ENCODE measurements around the gene SLC22A7. TPM values are rescaled to one million over a fixed set of nuclear protein-coding genes. Genes with fewer than 3 reads are reported as not detected.

Gene SLC22A7, protein sequence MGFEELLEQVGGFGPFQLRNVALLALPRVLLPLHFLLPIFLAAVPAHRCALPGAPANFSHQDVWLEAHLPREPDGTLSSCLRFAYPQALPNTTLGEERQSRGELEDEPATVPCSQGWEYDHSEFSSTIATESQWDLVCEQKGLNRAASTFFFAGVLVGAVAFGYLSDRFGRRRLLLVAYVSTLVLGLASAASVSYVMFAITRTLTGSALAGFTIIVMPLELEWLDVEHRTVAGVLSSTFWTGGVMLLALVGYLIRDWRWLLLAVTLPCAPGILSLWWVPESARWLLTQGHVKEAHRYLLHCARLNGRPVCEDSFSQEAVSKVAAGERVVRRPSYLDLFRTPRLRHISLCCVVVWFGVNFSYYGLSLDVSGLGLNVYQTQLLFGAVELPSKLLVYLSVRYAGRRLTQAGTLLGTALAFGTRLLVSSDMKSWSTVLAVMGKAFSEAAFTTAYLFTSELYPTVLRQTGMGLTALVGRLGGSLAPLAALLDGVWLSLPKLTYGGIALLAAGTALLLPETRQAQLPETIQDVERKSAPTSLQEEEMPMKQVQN
- not detected in 2 replicates for total RNA-seq

GRCh38 chr6:43297644-43298564, at the start of gene SLC22A7:
TSS of gene SLC22A7 (plus strand) at chr6:43298260. CDS start at chr6:43298359, 99 bp downstream.
- no peak for DNase-seq (ENCODE audit: low read depth)

DNA sequence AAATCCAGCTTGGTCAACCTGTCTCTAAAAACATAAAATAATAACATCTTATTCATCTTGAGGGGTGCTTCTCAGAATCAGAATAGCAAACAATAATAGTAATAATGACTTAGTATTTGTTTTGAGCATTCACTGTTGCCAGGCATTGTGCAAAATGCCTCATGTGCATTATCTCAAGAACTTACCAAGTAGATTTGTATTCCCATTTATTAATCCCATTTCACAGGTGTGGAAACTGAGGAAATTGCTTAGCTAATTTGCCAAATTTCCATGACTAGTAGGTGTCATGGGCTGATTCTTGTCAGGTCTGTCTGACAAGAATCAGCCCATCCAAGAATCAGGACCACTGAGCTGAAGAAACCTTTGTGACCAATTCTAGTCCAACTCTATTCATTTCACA, 49.3 kb upstream of the SLC22A7 start:
- no peak for DNase-seq (ENCODE audit: low read depth)

DNA sequence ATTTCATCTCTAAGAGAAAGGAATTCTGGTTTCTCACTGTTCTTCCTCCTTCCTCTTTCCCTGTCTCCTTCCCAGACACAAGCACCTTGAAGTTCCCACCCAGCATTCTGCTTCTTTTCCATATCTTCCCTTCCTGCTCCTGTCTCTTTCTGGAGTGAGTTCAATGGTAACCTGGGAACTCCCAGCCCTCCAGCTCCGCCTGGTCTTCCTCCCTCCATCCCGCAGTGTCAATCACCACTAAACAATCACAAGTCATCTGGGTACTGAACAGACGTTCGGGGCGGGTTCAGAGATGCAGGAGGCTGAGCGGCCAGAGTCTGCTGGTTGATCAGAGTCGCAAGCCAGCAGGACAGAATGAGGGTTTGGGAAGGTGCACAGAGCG, 47.1 kb upstream of the SLC22A7 start:
- no peak for DNase-seq (ENCODE audit: low read depth)

DNA sequence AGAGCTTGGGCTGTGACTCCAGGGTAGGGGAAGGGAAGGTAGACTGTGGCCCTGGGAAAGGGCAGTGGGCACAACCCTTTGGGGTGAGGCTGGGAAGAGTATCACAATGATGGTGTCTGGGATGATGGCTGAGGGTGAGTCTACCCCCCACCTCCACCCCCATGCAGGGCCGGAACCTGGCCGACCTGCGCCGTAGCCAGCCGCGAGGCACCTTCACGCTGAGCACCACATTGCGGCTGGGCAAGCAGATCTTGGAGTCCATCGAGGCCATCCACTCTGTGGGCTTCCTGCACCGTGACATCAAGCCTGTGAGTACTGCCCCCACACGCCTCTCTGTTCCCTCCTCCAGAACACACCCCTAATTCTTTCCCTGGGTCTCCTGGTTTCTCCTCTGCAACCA, 44.7 kb upstream of the SLC22A7 start:
- no peak for DNase-seq (ENCODE audit: low read depth)

- DNase-seq (ENCODE audit: low read depth): no peak
Measured at GRCh38 chr6:43254138-43254817, 43.8 kb upstream of the SLC22A7 start.

DNA sequence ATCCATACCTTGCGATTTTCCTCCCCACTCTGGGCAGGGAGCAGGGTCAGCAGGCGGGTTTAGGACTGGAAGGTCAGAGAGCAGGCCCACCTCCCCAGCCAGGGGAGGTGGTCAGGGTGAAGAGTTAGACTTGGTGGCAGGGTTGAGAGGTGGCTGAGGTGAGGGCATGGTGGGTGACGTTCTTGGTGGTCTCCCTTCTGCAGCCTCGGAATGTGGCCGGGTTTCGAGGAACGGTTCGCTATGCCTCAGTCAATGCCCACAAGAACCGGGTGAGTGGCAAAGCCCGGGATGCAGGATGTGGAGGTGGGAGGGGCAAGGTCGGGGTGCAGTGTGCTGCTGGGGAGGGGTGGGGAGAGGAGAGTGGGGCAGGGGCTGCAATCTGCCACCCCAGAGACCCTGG, 43.2 kb upstream of the SLC22A7 start:
- DNase-seq (ENCODE audit: low read depth): no peak

- no peak for DNase-seq (ENCODE audit: low read depth)
Measured at GRCh38 chr6:43255408-43256054, 42.5 kb upstream of the SLC22A7 start.

DNA sequence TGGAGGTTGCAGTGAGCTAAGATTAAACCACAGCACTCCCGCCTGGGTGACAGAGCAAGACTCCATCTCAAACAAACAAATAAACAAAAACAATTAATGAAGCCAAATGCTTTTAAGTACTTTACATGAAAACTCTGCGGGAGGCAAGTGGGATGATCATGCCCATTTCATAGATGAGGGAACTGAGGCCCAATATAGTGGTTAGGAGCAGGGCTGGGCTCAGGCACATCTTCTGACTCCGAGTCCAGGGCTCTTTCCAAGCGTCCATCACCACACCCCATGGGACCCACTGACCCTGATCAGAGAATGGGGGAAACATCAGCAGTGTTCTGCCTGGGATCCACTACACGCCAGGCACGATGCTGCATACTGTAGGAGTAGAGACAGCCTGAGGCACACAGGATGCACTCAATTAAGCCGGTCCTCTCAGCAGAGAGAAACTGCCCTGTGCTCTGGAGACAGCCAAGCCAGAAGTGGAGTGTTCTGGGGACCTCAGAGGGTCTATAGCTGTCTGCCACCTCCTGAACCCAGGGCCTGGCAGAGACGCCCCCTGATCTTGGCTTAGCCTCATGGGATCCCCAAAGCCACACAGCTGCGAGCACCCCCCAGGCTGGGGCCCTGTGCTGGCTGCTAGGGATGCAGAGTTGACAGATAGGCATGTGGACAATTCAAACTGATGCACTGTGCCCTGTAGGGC, 41.2 kb upstream of the SLC22A7 start:
- DNase-seq (ENCODE audit: low read depth): no peak

DNA sequence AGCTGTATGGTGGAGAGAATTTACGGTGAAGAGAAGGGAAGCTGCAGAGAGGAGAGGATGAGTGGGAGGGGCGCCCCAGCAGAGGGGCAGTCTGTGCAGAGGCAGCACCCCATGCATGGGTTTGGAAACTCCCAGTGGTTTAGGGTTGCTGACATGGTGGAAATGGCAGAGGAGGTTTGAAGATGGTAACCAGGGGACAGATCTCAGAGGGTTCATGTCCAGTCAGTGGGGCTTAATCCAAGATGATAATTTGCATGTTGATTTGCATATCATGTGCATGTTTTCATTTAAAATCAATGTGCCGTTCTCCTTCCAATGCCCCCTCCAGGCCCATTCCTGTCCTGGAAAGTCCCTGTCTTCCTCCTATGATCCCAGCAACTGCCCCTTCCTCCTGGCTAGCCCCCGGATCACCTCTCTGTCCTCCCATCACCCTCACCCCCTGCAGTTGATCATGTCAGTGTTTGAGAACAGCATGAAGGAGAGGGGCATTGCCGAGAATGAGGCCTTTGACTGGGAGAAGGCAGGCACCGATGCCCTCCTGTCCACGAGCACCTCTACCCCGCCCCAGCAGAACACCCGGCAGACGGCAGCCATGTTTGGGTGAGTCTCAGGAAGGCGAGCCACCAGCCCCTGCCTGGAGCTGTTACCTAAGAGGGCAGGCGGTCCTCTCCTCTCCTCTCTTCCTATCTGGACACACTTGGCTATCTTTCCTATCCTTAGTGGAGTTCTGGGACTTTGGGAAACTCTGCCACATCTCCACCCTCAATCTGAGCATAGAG, 40.5 kb upstream of the SLC22A7 start:
- DNase-seq (ENCODE audit: low read depth): no peak

GRCh38 chr6:43258180-43258579, 39.9 kb upstream of the SLC22A7 start:
- DNase-seq (ENCODE audit: low read depth): no peak

DNA sequence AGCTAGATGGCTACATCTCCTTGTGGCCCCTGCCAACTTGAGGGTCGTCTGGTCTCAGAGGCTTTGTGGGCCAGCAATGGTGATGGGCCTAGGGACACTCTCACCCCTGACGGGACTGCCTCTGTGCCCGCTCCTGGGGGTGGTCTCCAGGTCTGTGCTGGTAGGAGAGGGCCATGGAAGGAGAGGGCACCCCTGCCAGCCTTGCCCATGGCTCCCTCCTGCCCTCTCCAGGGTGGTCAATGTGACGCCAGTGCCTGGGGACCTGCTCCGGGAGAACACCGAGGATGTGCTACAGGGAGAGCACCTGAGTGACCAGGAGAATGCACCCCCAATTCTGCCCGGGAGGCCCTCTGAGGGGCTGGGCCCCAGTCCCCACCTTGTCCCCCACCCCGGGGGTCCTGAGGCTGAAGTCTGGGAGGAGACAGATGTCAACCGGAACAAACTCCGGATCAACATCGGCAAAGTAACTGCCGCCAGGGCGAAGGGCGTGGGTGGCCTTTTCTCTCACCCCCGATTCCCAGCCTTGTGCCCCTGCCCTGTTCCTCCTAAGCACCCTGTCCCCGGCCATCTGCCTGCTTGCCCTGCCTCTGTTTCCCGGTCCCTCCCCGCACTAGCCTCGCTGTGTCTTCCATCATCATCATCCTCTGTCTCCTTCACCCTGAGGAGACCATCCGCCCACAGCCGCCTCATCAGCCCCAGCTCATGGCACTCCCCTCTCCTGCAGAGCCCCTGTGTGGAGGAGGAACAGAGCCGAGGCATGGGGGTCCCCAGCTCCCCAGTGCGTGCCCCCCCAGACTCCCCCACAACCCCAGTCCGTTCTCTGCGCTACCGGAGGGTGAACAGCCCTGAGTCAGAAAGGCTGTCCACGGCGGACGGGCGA, 39.0 kb upstream of the SLC22A7 start:
- no peak for DNase-seq (ENCODE audit: low read depth)

- no peak for DNase-seq (ENCODE audit: low read depth)
Measured at GRCh38 chr6:43260791-43261190, 37.3 kb upstream of the SLC22A7 start.

DNA sequence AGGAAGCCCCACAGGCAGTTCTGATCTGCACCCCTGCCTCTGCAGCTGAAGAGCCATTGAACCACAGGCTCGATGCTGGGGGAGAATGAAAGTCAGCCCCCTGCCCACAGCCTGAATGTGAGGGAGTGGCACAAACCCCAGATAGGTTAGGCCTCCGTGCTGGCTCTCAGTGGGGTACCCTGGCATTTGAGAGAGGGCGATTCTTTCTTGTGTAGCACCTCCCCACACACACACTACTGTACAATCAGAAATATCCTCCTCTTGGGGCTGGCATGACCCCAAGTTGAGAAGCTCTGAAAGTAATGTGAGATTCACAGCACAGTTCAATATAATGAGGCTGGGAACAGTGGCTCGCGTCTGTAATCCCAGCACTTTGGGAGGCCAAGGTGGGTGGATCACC, 36.9 kb upstream of the SLC22A7 start:
- DNase-seq (ENCODE audit: low read depth): no peak

DNA sequence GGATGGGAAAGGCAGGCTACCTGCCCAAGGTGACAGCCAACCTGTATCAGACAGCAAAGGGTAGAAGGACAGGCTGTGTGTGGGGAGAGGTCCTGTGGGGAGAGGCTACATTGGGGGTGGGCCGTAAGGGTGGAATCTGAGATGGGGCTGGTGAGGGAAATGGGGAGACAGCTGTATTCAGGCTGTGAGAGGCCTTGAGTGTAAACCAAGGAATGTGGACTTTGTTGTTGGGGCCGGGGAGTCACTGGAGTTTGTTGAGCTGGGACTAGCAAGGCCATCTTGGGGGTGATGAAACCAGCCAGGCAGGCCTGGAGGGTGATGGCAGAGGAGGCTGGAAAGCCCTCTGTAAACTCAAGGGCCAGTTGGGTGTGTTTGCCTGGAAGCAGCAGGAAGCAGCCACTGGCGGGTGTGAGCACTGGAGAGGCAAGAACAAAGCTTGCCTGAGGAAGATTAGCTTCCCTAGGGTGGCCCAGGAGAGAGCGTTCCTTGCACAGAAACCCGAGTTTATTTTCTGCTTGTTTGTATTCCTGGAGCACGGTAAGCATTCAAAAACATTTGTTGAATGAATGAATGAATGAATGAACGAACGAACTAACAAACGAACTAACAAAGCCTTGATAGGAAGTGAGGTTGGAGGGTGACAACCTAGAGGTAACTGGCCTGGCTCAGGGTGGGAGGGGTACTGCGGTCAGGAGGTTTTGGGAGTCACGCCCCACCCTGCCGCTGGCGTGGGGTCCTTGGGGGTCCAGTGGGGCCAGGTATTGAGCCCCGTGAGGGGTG, 35.9 kb upstream of the SLC22A7 start:
- no peak for DNase-seq (ENCODE audit: low read depth)

DNA sequence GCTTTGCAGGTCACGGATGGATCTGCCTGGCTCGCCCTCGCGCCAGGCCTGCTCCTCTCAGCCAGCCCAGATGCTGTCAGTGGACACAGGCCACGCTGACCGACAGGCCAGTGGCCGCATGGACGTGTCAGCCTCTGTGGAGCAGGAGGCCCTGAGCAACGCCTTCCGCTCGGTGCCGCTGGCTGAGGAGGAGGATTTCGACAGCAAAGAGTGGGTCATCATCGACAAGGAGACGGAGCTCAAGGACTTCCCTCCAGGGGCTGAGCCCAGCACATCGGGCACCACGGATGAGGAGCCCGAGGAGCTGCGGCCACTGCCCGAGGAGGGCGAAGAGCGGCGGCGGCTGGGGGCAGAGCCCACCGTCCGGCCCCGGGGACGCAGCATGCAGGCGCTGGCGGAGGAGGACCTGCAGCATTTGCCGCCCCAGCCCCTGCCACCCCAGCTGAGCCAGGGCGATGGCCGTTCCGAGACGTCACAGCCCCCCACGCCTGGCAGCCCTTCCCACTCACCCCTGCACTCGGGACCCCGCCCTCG, 35.2 kb upstream of the SLC22A7 start:
- no peak for DNase-seq (ENCODE audit: low read depth)

- DNase-seq (ENCODE audit: low read depth): peak; percentile 46
Measured at GRCh38 chr6:43263314-43264178, 34.5 kb upstream of the SLC22A7 start.

- DNase-seq (ENCODE audit: low read depth): no peak
Measured at GRCh38 chr6:43264599-43265145, 33.4 kb upstream of the SLC22A7 start.

Measured in renal cortical epithelial cell (primary cell).